Stimulated activated naive CD4-positive, alpha-beta T cell treated with Interleukin-2 at 50 U/mL for 16 hours (primary cell): ENCODE results near the gene KCNS1.
"Not testable (repeated sequence)": the region's sequence is repeated elsewhere in the genome, so short reads cannot be mapped to it uniquely, and the experiment has no call there.

Experiments used
- DNase-seq: peaks from one replicate; lab custom pipeline; 2025; lab: John Stamatoyannopoulos, UW

The KCNS1 gene, protein sequence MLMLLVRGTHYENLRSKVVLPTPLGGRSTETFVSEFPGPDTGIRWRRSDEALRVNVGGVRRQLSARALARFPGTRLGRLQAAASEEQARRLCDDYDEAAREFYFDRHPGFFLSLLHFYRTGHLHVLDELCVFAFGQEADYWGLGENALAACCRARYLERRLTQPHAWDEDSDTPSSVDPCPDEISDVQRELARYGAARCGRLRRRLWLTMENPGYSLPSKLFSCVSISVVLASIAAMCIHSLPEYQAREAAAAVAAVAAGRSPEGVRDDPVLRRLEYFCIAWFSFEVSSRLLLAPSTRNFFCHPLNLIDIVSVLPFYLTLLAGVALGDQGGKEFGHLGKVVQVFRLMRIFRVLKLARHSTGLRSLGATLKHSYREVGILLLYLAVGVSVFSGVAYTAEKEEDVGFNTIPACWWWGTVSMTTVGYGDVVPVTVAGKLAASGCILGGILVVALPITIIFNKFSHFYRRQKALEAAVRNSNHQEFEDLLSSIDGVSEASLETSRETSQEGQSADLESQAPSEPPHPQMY

DNA sequence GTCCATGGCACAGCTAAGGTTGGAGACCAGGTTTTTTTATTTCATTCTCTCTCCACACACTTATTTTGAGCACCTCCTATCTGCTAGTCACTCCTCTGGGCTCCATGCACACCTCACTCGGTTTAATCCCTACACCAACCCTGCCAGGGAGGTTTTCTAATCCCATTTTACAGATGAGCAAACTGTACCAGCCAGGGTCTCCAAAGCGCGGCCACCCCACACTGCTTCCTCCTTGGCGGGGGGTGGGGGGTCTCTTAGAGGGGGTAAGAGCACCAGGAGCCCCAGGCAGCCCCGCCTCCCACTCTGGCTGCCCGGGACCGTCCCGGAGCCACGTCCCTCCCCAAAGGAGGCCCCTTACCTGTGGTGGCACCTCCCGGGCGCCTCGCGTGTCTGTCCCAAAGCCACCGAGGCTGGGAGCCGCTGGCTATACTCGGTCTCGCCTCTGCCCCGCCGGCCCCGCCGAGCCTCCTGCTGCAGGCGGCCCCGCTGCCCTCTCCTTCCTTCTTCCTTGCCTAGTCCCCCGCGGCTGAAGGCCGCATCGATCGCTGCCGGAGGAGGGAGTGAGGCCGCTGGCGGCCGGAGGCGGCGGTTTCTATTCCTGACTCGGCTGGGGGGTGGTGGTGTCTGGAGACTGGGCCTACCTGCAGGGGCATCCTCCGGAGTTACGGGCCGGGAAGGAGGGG lies at the start of gene KCNS1:
Gene KCNS1, minus strand, starts transcription at position 565 of the 683 bp plus-strand sequence. CDS start 1,891 bp downstream, outside the sequence.
- DNase-seq = no peak

DNA sequence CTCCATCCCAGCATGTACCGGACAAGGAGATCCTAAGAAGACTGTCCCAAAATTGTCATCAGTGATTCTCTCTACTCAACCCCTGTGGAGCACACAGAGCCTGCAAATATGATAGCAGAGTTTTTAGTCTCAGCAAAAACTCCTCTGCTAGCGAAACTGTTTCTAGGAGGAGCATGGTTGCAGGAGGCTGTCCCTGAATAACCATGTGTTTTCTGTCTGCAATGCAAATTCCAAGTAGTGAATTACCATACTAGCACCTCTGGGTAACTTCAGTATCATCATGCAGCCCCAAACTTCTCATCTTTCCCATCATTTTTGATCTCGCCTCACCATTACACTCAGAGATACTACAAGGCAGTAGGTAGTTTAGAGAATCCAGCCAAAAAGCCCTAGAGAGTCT lies 48.1 kb upstream of the KCNS1 start:
- no peak for DNase-seq

- no peak for DNase-seq
These were observed 39.9 kb upstream of the KCNS1 start for GRCh38 chr20:45140836-45141235.

- DNase-seq = not testable (repeated sequence)
These were observed 38.9 kb upstream of the KCNS1 start for GRCh38 chr20:45139733-45140375.

GRCh38 chr20:45138561-45139300 lies 37.8 kb upstream of the KCNS1 start:
- peak; percentile 30 for DNase-seq

DNA sequence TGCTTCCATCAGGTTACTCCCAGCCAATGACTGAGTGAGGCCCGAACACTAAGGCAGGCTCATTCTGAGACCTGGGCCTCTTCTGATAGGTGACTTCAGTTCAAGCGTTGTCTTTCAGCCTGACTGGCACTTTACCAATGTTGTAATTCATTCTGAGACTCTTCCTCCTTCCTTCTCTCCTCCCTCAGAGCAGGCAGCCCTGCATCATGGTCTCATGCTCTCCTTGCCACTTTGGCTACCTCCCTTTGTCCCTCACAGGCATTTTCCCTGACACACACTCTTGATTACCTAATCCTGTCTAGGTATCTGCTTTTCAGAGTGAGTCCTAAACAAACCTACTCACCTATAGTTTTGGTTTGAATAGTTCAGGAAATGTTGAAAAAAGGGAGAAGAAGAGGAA lies 36.0 kb upstream of the KCNS1 start:
- no peak for DNase-seq

DNA sequence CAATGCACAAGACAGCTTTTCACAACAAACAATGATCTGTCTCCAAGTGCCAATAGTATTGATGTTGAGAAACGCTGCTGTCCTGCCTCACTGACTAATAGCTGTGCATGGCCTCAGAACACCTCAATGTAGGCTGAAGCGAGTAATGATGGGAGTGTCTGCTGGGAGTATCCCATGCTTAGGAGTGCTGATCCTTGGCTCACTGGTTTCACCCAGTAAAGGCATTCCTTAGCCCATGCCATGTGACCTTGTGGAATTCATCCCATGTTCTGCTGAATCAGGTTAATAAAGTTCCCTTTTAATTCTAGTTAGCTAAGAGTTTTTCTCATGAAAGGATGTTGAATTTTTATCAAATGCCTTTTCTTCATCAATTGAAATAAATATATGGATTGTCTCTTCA lies 27.2 kb upstream of the KCNS1 start:
- no peak for DNase-seq

DNA sequence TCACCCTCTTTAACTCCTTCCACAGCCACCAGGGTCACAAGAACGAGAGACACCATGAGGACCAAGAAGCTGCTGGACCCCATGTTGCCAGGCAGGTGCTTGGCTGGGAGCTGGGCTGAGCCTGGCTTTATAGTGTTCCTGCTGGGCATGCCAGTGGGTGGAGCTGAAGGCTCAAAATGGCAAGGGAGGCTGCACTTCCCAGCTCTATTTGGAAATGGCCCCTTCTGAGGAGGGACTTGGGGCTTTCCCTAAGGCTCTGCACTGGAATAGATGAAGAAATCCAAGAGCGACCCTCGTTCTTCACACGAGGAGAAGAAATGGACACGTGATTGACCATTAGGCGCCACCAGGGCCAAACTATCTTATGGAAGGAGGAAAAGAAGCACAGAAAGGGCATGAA lies 23.4 kb upstream of the KCNS1 start, which contains the start of gene WFDC12:
Gene WFDC12, minus strand, starts transcription at position 101 of the 400 bp plus-strand sequence. Its CDS starts 18 bp downstream, at position 83.
- DNase-seq = no peak

DNA sequence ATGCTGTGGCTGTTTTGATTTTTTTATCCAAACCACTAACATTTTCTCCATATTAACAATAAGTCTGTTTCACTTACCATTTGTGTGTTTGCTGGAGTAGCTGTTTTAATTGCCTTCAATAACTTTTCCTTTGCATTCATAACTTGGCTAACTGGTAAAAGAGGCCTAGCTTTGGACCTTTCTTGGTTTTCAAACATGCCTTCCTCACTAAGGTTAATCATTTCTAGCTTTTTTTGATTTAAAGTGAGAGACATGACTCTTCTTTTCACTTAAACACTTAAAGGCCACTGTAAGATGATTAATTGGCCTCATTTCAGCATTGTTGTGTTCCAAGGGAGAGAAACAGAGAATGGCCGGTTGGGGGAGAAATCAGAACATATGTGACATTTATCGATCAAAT lies 20.5 kb upstream of the KCNS1 start:
- no peak for DNase-seq

DNA sequence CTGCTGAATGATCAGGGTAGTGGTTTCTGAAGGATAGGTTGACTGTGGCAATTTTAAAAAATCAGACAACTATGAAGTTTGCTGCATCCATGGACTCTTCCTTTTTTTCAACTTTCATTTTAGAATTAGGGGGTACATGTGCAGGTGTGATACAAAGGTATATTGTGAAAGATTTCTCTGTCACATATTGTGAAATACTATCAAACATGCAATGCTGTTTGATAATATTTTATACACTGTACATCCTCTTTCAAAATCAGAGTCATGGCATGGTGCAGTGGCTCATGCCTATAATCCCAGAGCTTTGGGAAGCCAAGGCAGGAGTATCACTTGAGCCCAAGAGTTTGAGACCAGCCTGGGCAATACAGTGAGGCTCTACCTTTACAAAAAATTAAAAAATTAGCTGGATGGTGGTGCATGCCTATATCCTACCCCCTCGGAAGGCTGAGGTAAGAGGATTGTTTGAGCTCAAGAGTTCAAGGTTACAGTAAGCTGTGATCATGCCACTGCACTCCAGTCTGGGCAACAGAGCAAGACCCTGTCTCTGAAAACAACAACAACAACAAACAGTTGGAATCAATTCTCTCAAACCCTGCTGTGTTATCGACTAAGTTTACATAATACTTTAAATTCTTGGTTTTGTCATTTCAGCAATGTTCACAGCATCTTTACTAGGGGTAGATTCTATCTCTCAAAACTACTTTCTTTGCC lies 18.8 kb upstream of the KCNS1 start:
- no peak for DNase-seq

DNA sequence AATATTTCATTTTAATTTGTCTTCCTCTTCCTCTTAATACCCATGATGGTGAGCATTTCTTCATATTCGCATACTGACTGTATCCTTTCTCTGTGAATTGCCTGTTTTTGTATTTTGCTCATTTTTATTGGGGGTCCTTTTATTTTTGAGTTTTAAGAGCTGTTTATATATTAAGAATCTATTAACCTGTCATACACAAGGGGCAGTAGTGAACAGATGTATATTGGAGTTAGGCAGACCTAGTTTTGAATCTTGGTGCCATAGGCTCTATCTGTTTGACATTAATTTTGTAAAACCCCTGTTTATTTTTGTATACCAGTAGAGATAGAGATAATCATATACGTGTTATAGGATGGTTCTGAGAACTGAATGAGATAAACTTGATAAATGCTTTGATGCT lies 17.1 kb upstream of the KCNS1 start:
- no peak for DNase-seq

DNA sequence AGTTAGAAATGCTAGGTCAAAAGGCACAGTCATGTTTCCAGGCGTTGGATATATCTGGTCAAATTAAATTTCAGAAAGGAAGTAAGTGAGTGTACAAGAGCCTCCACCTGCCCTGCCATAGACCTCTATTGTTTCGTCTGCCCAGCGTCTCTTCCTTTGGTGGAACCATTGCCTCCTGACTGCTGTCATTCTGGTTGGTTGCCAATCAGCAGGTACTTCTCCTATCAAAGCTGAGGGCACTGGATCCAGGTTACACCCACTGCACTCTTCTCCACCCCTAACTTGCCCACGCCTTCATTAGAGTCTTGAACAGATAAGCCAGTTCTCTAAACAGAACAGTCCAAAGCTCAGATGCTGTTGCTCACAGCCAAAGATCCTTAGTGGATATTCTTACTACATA lies 16.7 kb upstream of the KCNS1 start:
- DNase-seq = no peak

DNA sequence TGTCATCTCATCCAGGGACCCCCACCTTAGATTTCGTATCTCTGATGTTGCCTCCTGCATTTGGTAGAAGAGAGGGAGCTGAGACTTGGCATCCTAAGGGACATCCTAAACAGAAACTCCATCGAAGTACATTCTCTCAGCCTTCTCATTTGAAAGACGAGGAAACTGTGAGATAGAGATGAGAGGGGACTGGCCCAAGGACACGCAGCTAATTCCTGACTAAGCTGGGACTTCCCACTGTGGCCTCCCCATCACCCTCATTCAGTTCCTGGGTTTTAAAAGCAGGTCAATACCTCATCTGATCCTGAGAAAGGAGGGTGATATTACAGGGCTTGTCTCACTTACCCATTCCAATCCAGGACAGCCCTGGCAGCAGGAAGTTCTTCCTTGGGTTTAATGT lies 14.9 kb upstream of the KCNS1 start:
- DNase-seq = no peak

DNA sequence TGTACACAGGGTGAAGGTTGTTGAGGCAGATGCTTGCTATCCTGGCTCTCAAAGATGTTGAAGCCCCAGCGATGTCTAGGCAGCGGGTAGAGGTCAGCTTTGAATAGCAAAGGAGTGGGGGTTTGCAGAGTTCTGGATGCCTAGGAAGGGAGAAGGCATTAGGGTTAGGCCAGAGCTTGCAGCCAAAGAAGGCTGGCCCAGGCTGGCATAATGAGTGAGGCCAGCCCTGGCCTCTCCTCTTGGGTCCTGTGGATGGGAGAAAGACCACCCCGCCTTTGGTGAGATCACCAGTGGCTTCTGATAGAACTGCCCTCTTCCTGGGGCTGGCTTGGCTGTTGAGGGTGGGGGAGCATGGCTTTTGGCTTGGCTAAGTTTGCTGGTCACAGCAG lies 14.5 kb upstream of the KCNS1 start:
- DNase-seq = no peak

DNA sequence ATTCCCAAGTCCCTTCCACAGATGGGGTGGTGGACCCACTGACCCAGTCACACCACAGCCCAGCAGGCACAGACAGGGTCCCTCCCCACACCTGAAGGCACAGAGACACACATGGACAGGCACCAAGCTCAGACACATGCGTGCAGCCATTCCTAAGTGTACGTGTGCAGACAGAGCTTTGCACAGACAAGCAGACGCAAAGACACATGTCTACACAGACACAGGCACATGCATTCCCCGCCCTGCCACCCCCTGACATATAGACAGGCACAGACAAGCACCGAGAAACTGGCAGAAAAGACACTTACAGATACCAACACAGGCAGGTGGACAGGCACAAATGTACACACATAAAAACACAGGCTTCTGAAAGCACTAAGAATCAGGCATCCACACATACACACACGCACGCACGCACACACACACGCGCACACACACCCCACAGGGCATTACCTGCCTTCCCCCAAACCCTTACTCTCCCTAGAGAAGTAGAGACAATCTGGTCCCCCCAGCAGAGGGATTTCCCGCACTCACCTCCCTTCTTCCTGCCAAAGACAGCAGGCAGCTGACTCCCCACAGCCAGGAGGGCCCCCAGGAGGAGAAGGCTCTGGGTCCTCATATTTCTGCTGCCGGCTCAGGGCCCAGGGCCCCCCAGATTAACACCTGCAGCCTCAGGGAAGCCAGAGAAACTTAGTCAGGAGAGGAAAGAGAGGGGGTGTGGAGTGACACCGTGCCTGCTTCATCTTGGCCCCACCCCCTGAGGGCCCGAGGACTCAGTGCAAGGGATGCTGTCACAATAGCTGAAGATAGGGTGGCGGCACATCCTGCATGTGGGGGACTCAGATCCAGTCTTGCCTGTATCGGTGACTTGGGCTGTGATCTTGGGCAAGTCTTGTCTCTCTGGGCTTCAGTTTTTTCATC lies 13.8 kb upstream of the KCNS1 start, which contains the start of gene WFDC5:
Gene WFDC5, minus strand, starts transcription at position 710 of the 921 bp plus-strand sequence. Its CDS starts 91 bp downstream, at position 619.
- DNase-seq = no peak

- no peak for DNase-seq
These were observed 12.9 kb upstream of the KCNS1 start for GRCh38 chr20:45113865-45114264.

DNA sequence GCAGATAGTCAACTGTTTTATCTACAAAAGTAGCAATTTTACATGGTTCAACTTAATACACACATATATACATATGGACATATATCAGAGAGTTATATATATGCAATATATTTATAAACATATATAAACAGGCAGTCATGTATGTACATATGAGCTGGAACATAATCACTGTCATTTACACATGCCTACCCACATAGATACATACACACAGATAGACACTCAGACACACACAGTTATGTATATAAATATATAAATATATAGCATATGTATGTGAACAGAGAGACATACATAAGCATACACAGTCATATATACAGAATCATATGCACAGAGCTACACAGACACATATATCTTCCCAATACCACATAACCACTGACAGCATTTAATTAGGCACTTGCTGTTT lies 11.8 kb upstream of the KCNS1 start:
- DNase-seq = no peak

- no peak for DNase-seq
These were observed 11.0 kb upstream of the KCNS1 start for GRCh38 chr20:45111799-45112471.

DNA sequence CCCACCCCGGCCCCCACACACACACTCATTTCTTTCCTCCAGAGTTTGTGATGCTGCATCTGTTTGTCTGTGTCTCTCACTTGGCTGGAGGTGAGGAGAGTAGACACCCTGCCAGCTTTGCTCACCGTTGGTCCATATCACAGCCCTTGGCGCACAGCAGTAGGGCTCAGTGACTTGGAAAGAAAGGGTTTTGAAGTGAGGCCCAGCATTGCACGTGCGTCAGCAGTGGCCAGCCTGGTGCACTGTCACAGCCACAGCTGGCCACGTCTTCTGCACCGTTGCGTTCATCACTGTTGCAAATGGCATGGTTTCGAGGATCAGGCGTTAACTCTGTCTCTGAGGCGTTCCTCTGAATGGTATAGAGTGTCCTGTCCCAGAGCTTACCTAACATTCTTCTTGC lies 10.4 kb upstream of the KCNS1 start:
- no peak for DNase-seq
